GM21360 (cell line): ENCODE data around the gene PCNX1.
"Not testable (repeated sequence)": the region's sequence is repeated elsewhere in the genome, so short reads cannot be mapped to it uniquely, and the experiment has no call there.

Source experiments
- ATAC-seq: cut with Tn5 transposase; IDR thresholded peaks from one replicate; pipeline ENCODE4 v1.9.1; 2021; ENCODE audit warnings: mild to moderate bottlenecking, moderate library complexity; ENCODE audit not compliant: unreplicated experiment

Gene PCNX1

GRCh38 chr14:70909733-70910614 is 2.7 kb downstream of the PCNX1 start:
- no peak for ATAC-seq

GRCh38 chr14:70915415-70915814 is 8.2 kb downstream of the PCNX1 start:
- ATAC-seq: no peak

- no peak for ATAC-seq
Observed at GRCh38 chr14:70916300-70916699, 9.0 kb downstream of the PCNX1 start.

- ATAC-seq: no peak
Observed at GRCh38 chr14:70916799-70917198, 9.5 kb downstream of the PCNX1 start.

GRCh38 chr14:70917633-70918032 is 10.4 kb downstream of the PCNX1 start:
- ATAC-seq: no peak

- ATAC-seq: no peak
Observed at GRCh38 chr14:70919774-70920173, 12.5 kb downstream of the PCNX1 start.

GRCh38 chr14:70920608-70921007 is 13.3 kb downstream of the PCNX1 start:
- ATAC-seq: no peak

GRCh38 chr14:70921669-70922068 is 14.4 kb downstream of the PCNX1 start:
- ATAC-seq: no peak

GRCh38 chr14:70924521-70924920 is 17.3 kb downstream of the PCNX1 start:
- ATAC-seq: no peak

GRCh38 chr14:70926235-70926830 is 19.1 kb downstream of the PCNX1 start:
- ATAC-seq: no peak

GRCh38 chr14:70931008-70931407 is 23.7 kb downstream of the PCNX1 start:
- no peak for ATAC-seq

GRCh38 chr14:70934084-70934483 is 26.8 kb downstream of the PCNX1 start:
- ATAC-seq: no peak

- no peak for ATAC-seq
Observed at GRCh38 chr14:70934502-70935134, 27.4 kb downstream of the PCNX1 start.

GRCh38 chr14:70935135-70935534 is 27.9 kb downstream of the PCNX1 start:
- ATAC-seq: no peak

- not testable (repeated sequence) for ATAC-seq
Observed at GRCh38 chr14:70939693-70940092, 32.4 kb downstream of the PCNX1 start.

GRCh38 chr14:70941637-70942341 is 34.5 kb downstream of the PCNX1 start:
- not testable (repeated sequence) for ATAC-seq

GRCh38 chr14:70942342-70942706 is 35.1 kb downstream of the PCNX1 start:
- no peak for ATAC-seq

GRCh38 chr14:70942721-70943120 is 35.5 kb downstream of the PCNX1 start:
- ATAC-seq: not testable (repeated sequence)

GRCh38 chr14:70943838-70944237 is 36.6 kb downstream of the PCNX1 start:
- no peak for ATAC-seq

GRCh38 chr14:70947739-70948138 is 40.5 kb downstream of the PCNX1 start:
- ATAC-seq: no peak

GRCh38 chr14:70952485-70952884 is 45.2 kb downstream of the PCNX1 start:
- no peak for ATAC-seq
